Endothelial cell of umbilical vein (primary cell): ENCODE data around the gene SLC12A7. TPM values are rescaled to one million over a fixed set of nuclear protein-coding genes. Genes with fewer than 3 reads are reported as not detected.

Source experiments
- BruUV-seq: library from RNA; stranded (reverse); fragments of 400-500 nt; replicated peaks from 2 replicates; lab custom pipeline; 2021; lab: Mats Ljungman, UMichigan
- CTCF ChIA-PET: fragments of 300-600, 350-600 bp; sonication (Branson Sonifier 250); formaldehyde crosslinking; loops from one replicate; lab custom pipeline; 2021; ENCODE audit warnings: antibody characterized with exemption, inconsistent platforms; lab: Charles Lee
- POLR2A ChIA-PET: fragments of 300-600, 350-600 bp; sonication (Branson Sonifier 250); formaldehyde crosslinking; loops from one replicate; lab custom pipeline; 2021; ENCODE audit warnings: antibody characterized with exemption, inconsistent platforms; lab: Charles Lee
- DNase-seq: peaks from one replicate; pipeline ENCODE4 v3.0.0-alpha.2; 2011; ENCODE audit warnings: low read depth, low spot score
- FAIRE-seq: peaks from 2 replicates; lab custom pipeline; 2011; peaks lifted over from hg19 to GRCh38; lab: Jason Lieb, UNC
- H2AFZ ChIP-seq: 2 replicates; pipeline ENCODE4 v1.6.0; 2012; ENCODE audit warnings: low read depth, low read length, control low read depth, inconsistent platforms
- H3K27ac ChIP-seq: 2 replicates; pipeline ENCODE4 v1.5.1; 2011; ENCODE audit warnings: low read depth, mild to moderate bottlenecking, control low read depth, low read length, moderate library complexity; ENCODE audit not compliant: insufficient read depth
- H3K27me3 ChIP-seq, 2 experiments: 2 replicates each; pipeline versions ENCODE4 v1.6.0 to v1.6.1; 2011; ENCODE audit warnings: low read length in 2 of 2, mixed read lengths in 1 of 2; ENCODE audit not compliant: control insufficient read depth in 2 of 2, insufficient read depth in 2 of 2
- H3K36me3 ChIP-seq, 2 experiments: 2 replicates in 1 of 2; 3 replicates in 1 of 2; pipeline ENCODE4 v1.5.1; 2011; ENCODE audit warnings: low read length in 2 of 2, mild to moderate bottlenecking in 1 of 2, moderate library complexity in 1 of 2; ENCODE audit not compliant: control insufficient read depth in 2 of 2, insufficient read depth in 2 of 2; ENCODE audit errors: extremely low read depth in 1 of 2
- H3K4me1 ChIP-seq: 3 replicates; pipeline ENCODE4 v1.5.1; 2011; ENCODE audit warnings: mild to moderate bottlenecking, low read length; ENCODE audit not compliant: control insufficient read depth, insufficient read depth; ENCODE audit errors: extremely low read depth
- H3K4me2 ChIP-seq: 2 replicates; pipeline ENCODE4 v1.6.1; 2011; ENCODE audit warnings: low read length, control low read depth, mixed read lengths; ENCODE audit not compliant: insufficient read depth
- H3K4me3 ChIP-seq, 3 experiments: fragments of 200-600 bp in 1 of 3; sonication (generic), shearing (Covaris generic) in 1 of 3; replicated peaks in 1 of 3; 2 replicates each; pipeline ENCODE4 v1.5.1; 2011 to 2016; ENCODE audit warnings: control low read depth in 3 of 3, low read length in 3 of 3, mild to moderate bottlenecking in 2 of 3, inconsistent platforms in 1 of 3, low read depth in 1 of 3, moderate library complexity in 1 of 3; ENCODE audit not compliant: insufficient read depth in 1 of 3
- H3K79me2 ChIP-seq: 2 replicates; pipeline ENCODE4 v1.6.0; 2012; ENCODE audit warnings: low read length, inconsistent platforms; ENCODE audit not compliant: control insufficient read depth, insufficient read depth
- H3K9ac ChIP-seq: replicated peaks from 2 replicates; pipeline ENCODE3; 2011; ENCODE audit warnings: low read length, control low read depth; ENCODE audit not compliant: insufficient read depth; ENCODE audit errors: extremely low read depth
- H3K9me1 ChIP-seq: replicated peaks from 3 replicates; pipeline ENCODE4 v1.6.0; 2011; ENCODE audit warnings: mild to moderate bottlenecking, low read length; ENCODE audit not compliant: control insufficient read depth, insufficient read depth; ENCODE audit errors: extremely low read depth
- H3K9me3 ChIP-seq: replicated peaks from 2 replicates; pipeline ENCODE4 v1.5.1; 2012; ENCODE audit warnings: low read length, inconsistent platforms; ENCODE audit not compliant: control insufficient read depth, insufficient read depth
- H4K20me1 ChIP-seq: replicated peaks from 2 replicates; pipeline ENCODE3; 2011; ENCODE audit warnings: mild to moderate bottlenecking, low read length; ENCODE audit not compliant: control insufficient read depth, insufficient read depth; ENCODE audit errors: extremely low read depth
- EZH2 ChIP-seq: IDR thresholded peaks from 2 replicates; pipeline ENCODE4 v1.6.1; 2012; ENCODE audit warnings: borderline replicate concordance, low read depth, mild to moderate bottlenecking, moderate library complexity, low read length, inconsistent platforms; ENCODE audit not compliant: severe bottlenecking
- FOS ChIP-seq: IDR thresholded peaks from 2 replicates; pipeline ENCODE4 v1.6.1; 2011; ENCODE audit warnings: mild to moderate bottlenecking, low read length, moderate library complexity, borderline replicate concordance; ENCODE audit not compliant: insufficient read depth
- GATA2 ChIP-seq: IDR thresholded peaks from 2 replicates; pipeline ENCODE4 v1.7.0; 2011; ENCODE audit warnings: low read depth, mild to moderate bottlenecking, moderate library complexity, mixed read lengths, low read length; ENCODE audit not compliant: insufficient read length, insufficient read depth
- JUN ChIP-seq: IDR thresholded peaks from 2 replicates; pipeline ENCODE4 v1.6.1; 2011; ENCODE audit warnings: borderline replicate concordance, low read depth; ENCODE audit not compliant: insufficient read length, insufficient read depth
- MYC ChIP-seq: IDR thresholded peaks from one replicate; pipeline ENCODE4 v1.6.1; 2011; ENCODE audit warnings: mild to moderate bottlenecking, low read depth, low read length
- POLR2A ChIP-seq: IDR thresholded peaks from 2 replicates; pipeline ENCODE4 v1.6.1; 2012; ENCODE audit warnings: low read depth, mild to moderate bottlenecking, control low read depth, low read length
- POLR2AphosphoS5 ChIP-seq: IDR thresholded peaks from 2 replicates; pipeline ENCODE4 v1.6.1; 2012; ENCODE audit warnings: low read depth, mild to moderate bottlenecking, control low read depth, low read length, moderate library complexity; ENCODE audit not compliant: insufficient read depth
- dilution Hi-C: fragments of 300-500 bp; cut with MboI; formaldehyde crosslinking; loops from one replicate; pipeline ENCODE4 v1.15.0; 2019; ENCODE audit warnings: low sequenced_read_pairs; ENCODE audit not compliant: extremely low pct_ligation_motif_present
- intact Hi-C: fragments of 100-400 bp; cut with micrococcal nuclease; formaldehyde crosslinking; loops from one replicate; pipeline ENCODE4 v1.10.0; 2022
- polyA plus RNA-seq, 4 experiments: library from polyadenylated mRNA; depleted of rRNA in 3 of 4; stranded (reverse) in 3 of 4; unstranded in 1 of 4; fragments of >200 nt; gene quantifications; 2 replicates each; pipeline versions ENCODE4 v1.2.1 to v1.2.3, GENCODE V29; 2011 to 2012; ENCODE audit warnings: missing spikeins in 1 of 4
- total RNA-seq: library from RNA; stranded (reverse); gene quantifications from 2 replicates; pipeline ENCODE4 v1.2.3, GENCODE V29; 2021
- TF ChIP-seq, protein P1 (sequence below), 2 donors: IDR thresholded peaks; 1 replicate in 1 of 2; 2 replicates in 1 of 2; pipeline ENCODE4 v1.5.1; 2011; ENCODE audit warnings: low read length in 2 of 2, mild to moderate bottlenecking in 2 of 2, moderate library complexity in 2 of 2, control low read depth in 1 of 2, inconsistent platforms in 1 of 2, low read depth in 1 of 2; ENCODE audit not compliant: insufficient read depth in 1 of 2; ENCODE audit errors: extremely low read depth in 1 of 2
- TF ChIP-seq, protein P2 (sequence below): IDR thresholded peaks from 2 replicates; pipeline ENCODE4 v1.6.1; 2011; ENCODE audit not compliant: insufficient read depth, insufficient read length

The SLC12A7 gene
- total and polyA plus RNA-seq, 2 donors (not counting 3 experiments of a cell fraction or from before 2014, with no cell fraction given) = 16.4 to 38.8 TPM

DNA sequence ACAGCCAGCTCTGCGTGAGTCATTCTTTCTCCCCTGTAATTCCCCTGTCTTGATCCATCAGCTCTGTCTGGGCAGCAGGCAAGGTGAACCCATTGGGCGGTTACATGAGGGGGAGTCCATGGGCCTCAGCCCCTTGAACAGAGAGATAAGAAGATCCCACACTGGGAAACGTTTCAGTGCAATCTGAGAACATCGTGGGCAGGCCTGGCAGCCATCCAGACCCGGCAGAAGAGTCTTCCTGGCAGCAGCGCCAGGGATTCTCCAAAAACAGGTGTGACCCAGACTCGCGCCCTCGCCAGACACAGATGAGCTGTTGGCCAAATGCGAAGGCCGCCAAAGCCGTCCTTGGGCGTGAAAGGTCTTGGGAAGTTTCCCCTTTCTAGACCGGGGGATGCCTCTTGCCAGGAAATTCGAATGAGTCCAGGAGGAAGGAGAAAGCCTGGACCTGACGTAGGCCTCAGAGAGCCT, 6.4 kb upstream of the SLC12A7 start:
- BruUV-seq = no TSS peak
- no peak overlapping the region for H3K27ac ChIP-seq
- no peaks in the 10 kb centered on the region for H4K20me1 ChIP-seq
- H3K4me3 ChIP-seq = no peak overlapping the region
- no peaks in the 10 kb centered on the region for H3K79me2 ChIP-seq
- dilution Hi-C loops = no loop called here
- DNase-seq (no peak), FAIRE-seq (no peak)
- H3K9me3 ChIP-seq = no peaks in the 10 kb centered on the region
- ChIA-PET POLR2A (no interaction called here), CTCF (interaction anchor here (0.7 kb wide), 1 partner anchor 56 kb away, joined by 3 read pairs; no protein-coding TSS in a partner anchor)
- no peak for TF ChIP-seq GATA2
- no peak for TF ChIP-seq POLR2AphosphoS5
- TF ChIP-seq, protein P1, sequence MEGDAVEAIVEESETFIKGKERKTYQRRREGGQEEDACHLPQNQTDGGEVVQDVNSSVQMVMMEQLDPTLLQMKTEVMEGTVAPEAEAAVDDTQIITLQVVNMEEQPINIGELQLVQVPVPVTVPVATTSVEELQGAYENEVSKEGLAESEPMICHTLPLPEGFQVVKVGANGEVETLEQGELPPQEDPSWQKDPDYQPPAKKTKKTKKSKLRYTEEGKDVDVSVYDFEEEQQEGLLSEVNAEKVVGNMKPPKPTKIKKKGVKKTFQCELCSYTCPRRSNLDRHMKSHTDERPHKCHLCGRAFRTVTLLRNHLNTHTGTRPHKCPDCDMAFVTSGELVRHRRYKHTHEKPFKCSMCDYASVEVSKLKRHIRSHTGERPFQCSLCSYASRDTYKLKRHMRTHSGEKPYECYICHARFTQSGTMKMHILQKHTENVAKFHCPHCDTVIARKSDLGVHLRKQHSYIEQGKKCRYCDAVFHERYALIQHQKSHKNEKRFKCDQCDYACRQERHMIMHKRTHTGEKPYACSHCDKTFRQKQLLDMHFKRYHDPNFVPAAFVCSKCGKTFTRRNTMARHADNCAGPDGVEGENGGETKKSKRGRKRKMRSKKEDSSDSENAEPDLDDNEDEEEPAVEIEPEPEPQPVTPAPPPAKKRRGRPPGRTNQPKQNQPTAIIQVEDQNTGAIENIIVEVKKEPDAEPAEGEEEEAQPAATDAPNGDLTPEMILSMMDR (IDR thresholded peaks at IDR 0.05; ENCODE audit: extremely low read depth in 1 of 2, insufficient read depth in 1 of 2, low read depth in 1 of 2, low read length in 2 of 2) = no peak
- no peak for TF ChIP-seq EZH2
- no peak for TF ChIP-seq MYC
- TF ChIP-seq POLR2A = no peak
- TF ChIP-seq JUN = no peak
- TF ChIP-seq, protein P2, sequence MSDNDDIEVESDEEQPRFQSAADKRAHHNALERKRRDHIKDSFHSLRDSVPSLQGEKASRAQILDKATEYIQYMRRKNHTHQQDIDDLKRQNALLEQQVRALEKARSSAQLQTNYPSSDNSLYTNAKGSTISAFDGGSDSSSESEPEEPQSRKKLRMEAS = no peak
- TF ChIP-seq FOS = no peak
- no peak overlapping the region for H3K9ac ChIP-seq
- no peak overlapping the region for H3K4me2 ChIP-seq
- no peaks in the 10 kb centered on the region for H3K9me1 ChIP-seq
- H2AFZ ChIP-seq = no peak overlapping the region
- intact Hi-C loops = no loop called here
- no peaks in the 10 kb centered on the region for H3K4me1 ChIP-seq
- H3K36me3 ChIP-seq = no peaks in the 10 kb centered on the region
- no peaks in the 10 kb centered on the region for H3K27me3 ChIP-seq
